Memory B cell (primary cell): Measurements from ENCODE around the gene PLPPR3.

Experiments
- ATAC-seq: fragments of 150-1000 bp; cut with Tn5 transposase; 2 replicates; pipeline ENCODE4 v1.10.0; 2021; ENCODE audit warnings: low read depth, mild to moderate bottlenecking, moderate library complexity
- DNase-seq, 2 donors: peaks; one replicate each; pipeline ENCODE4 v3.0.0; 2022; ENCODE audit warnings: low spot score in 2 of 2
- H3K27ac Mint-ChIP-seq: one replicate; pipeline ENCODE4 v1.8.0; 2022; ENCODE audit warnings: mild to moderate bottlenecking, moderate library complexity, mixed read lengths
- H3K27me3 Mint-ChIP-seq: one replicate; pipeline ENCODE4 v1.8.0; 2022; ENCODE audit warnings: mixed read lengths
- H3K36me3 Mint-ChIP-seq: one replicate; pipeline ENCODE4 v1.8.0; 2022; ENCODE audit warnings: mild to moderate bottlenecking, mixed read lengths
- H3K4me1 Mint-ChIP-seq: one replicate; pipeline ENCODE4 v1.8.0; 2022; ENCODE audit warnings: mixed read lengths
- H3K4me3 Mint-ChIP-seq: one replicate; pipeline ENCODE4 v1.8.0; 2022; ENCODE audit warnings: mild to moderate bottlenecking, moderate library complexity, mixed read lengths
- H3K9me3 Mint-ChIP-seq: one replicate; pipeline ENCODE4 v1.8.0; 2022; ENCODE audit warnings: mixed read lengths

The PLPPR3 gene

DNA sequence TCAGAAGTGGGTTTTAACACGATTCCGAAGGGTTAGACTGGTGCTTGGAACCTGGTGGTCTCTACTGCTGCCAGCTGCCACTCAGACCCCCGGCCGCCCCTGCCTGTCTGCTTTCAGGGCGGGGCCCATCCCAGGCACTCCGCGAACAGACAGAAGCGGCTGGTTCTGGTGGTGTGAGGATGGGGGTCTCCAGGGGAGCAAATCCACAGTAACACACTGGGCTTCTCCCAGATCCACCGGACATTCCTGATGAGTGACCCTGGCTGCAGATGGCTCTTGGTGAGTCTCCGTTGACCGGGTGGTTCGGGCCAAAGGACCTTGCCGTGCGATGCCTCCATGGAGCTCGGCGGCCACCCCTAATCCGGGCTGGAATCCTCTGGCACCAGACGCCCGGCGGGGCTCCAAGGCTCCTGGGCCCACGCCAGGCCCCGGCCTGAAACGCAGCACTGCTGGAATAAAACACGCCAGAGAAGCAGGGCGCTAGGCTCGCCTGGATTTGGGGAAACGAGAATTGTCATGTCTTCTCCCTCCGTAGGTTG, 26.6 kb downstream of the PLPPR3 start:
- DNase-seq: no peak
- ATAC-seq: no peak
- H3K4me1 Mint-ChIP-seq: peaks cover 12% of the 10 kb centered on the region
- H3K27ac Mint-ChIP-seq: no peak overlapping the region
- peaks cover 6% of the 10 kb centered on the region for H3K36me3 Mint-ChIP-seq
- no peaks in the 10 kb centered on the region for H3K9me3 Mint-ChIP-seq
- H3K4me3 Mint-ChIP-seq: no peak overlapping the region
- no peaks in the 10 kb centered on the region for H3K27me3 Mint-ChIP-seq

DNA sequence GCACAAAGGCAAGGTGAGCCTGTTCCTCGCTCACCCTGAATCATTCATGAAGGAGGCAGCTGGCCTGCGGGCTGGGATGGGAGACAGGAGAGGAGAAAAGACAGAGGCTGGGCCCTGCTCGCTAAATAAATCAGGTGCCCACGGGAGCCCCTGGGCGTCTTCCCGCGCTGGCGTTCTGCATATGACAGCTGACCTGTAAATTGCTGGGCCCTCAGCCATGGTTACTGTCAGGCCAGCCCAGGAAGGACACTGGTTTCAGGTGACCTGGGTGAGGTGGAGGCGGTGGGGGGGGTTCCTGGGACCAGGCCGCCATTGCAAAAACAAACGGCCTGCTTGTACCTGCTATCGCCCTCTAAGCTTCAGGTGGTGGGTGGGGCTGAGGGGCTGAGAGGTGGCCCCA, 27.9 kb downstream of the PLPPR3 start:
- no peak for ATAC-seq
- Mint-ChIP-seq H3K27ac (no peak overlapping the region), H3K4me1 (peaks cover 2% of the 10 kb centered on the region), H3K9me3 (no peaks in the 10 kb centered on the region), H3K4me3 (no peak overlapping the region), H3K27me3 (peaks cover 3% of the 10 kb centered on the region), H3K36me3 (peaks cover 2% of the 10 kb centered on the region)
- no peak for DNase-seq

DNA sequence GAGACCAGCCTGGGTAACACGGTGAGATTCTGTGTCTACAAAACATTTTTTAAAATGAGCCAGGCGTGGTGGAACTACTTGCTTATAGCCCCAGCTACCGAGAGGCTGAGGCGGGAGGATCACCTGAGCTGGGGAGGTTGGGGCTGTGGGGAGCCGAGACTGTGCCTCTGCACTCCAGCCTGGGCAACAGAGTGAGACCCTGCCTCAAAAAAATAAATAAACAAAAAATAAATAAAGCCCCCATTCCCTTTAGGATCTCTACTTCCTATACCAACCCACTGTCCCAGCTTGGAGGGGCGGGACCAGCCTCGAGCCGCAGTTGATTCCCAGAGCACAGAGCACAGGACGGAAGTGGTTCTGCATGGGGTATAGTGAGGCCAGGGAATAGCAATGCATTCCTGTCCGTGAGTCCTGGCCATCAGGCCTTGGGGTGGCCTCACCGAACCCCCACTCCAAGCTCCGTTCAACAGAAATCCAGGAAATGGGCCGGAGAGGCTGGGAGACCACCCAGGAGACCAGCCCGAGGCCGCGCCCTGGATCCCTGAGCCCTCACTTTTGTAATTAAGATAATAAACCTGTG, 29.4 kb downstream of the PLPPR3 start:
- Mint-ChIP-seq H3K27ac (no peak overlapping the region), H3K4me3 (no peak overlapping the region), H3K27me3 (peaks cover 3% of the 10 kb centered on the region), H3K36me3 (no peaks in the 10 kb centered on the region), H3K9me3 (no peaks in the 10 kb centered on the region), H3K4me1 (peaks cover 2% of the 10 kb centered on the region)
- ATAC-seq: no peak
- no peak for DNase-seq

DNA sequence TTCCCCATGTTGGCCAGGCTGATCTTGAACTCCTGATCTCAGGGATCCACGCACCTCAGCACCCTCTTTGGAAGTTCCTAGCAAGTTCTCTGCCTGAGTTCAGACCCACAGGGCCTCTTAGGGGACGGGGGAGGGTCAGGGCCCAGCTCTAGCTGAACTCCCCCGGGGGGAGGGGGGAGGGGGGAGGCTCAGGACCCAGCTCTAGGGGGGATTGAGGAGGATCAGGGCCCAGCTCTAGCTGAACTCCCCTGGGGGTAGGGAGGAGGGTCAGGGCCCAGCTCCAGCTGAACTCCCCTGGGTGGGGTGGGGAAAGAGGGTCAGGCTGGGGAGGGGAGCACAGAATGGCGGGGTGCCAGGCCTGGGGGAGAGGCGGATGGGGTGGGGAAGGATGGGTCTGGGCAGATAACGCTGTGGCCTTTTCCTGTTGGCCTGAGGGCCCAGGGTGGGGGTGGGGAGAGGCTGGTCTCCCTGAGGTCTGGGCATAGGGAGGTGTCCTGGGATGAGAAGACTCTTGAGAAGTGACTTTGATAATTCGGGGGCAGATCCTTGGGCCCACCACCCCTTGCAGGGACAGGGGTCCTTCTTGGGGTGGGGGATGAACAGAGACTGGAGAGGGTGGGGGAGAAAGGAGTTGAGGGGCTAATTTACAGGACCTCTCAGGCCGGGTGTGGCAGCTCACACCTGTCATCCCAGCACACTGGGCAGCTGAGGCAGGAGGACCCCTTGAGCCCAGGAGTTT, 30.0 kb downstream of the PLPPR3 start:
- H3K4me3 Mint-ChIP-seq: no peak overlapping the region
- H3K9me3 Mint-ChIP-seq: no peaks in the 10 kb centered on the region
- no peaks in the 10 kb centered on the region for H3K36me3 Mint-ChIP-seq
- H3K4me1 Mint-ChIP-seq: peaks cover 1% of the 10 kb centered on the region
- ATAC-seq (no peak), DNase-seq (no peak)
- peaks cover 3% of the 10 kb centered on the region for H3K27me3 Mint-ChIP-seq
- no peak overlapping the region for H3K27ac Mint-ChIP-seq

DNA sequence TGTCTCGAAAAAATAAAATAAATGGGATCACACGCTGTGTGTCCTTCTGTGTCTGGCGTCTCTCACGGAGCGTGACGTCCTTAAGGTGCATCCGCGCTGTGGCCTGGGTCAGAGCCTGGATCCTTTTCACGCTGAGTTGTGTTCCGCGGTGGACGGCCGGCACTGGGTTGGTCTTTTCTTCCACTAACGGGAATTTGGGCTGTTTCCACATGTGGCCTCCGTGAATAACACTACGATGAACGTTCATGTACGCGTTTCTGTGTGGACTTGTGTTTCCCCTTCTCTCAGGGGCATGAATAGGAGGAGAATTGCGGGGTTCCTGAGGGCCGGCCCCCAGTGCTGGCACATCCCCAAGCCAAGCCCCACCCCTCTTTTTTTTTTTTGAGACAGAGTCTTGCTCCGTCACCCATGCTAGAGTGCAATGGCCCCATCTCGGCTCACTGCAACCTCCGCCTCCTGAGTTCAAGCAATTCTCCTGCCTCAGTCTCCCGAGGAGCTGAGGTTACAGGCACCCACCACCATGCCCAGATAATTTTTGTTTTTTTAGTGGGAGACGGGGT, 30.7 kb downstream of the PLPPR3 start:
- no peak for ATAC-seq

DNA sequence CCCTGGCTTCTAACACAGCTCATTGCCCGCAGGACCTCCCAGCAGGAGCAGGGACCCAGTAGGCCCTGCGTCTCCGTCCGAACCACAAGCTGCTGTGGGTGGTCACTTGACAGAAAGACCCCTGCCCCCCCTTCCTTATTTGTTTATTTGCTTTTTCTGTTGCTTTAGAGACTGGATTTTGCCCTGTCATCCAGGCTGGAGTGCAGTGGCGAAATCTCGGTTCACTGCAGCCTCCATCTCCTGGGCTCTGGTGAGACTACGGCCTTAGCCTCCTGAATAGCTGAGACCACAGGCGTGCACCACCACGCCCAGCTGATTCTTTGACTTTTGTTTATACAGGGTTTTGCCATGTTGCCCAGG, 32.1 kb downstream of the PLPPR3 start:
- no peaks in the 10 kb centered on the region for H3K4me1 Mint-ChIP-seq
- no peak overlapping the region for H3K27ac Mint-ChIP-seq
- H3K9me3 Mint-ChIP-seq: no peaks in the 10 kb centered on the region
- ATAC-seq (no peak), DNase-seq (no peak)
- H3K4me3 Mint-ChIP-seq: no peak overlapping the region
- peaks cover 3% of the 10 kb centered on the region for H3K27me3 Mint-ChIP-seq
- H3K36me3 Mint-ChIP-seq: no peaks in the 10 kb centered on the region

More for the DNA sequence above, 30.7 kb downstream of the PLPPR3 start:
- no peaks in the 10 kb centered on the region for H3K9me3 Mint-ChIP-seq
- H3K36me3 Mint-ChIP-seq: no peaks in the 10 kb centered on the region
- H3K27me3 Mint-ChIP-seq: peaks cover 3% of the 10 kb centered on the region
- no peak overlapping the region for H3K4me3 Mint-ChIP-seq
- H3K27ac Mint-ChIP-seq: no peak overlapping the region
- no peaks in the 10 kb centered on the region for H3K4me1 Mint-ChIP-seq
- DNase-seq: no peak

DNA sequence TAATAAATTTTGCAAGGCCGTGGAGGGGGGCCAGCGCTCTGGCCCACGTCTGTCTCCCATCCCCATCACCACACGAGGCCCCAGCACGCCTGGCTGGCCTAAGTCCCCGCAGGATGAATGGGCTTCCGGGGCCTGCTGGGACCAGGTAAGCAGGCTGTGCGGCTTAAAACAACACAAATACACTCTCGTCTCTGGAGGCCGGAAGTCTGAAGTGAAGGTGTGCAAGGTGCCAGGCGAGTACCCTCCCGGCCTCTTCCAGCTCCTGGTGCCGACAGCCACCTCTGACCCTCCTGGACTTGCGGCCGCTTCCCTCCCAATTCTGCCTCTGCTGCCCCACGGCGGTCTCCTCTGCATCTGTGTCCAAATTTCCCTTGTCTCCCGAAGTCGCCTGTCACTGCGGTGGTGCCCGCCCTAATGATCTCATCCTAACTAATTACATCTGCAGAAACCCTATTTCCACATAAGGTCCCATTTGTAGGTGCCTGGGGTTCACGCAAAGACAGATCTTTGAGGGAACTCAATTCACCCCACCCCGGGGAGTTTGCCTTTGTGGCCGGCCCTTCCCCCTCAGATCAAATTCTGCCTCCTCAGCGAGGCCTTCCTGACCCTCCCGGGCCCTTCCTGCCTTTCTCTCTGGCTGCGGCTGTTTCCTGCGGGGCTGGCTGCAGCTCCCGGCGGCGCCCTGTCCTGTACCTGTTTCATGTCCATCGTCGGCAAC, 32.6 kb downstream of the PLPPR3 start:
- ATAC-seq (no peak), DNase-seq (no peak)
- Mint-ChIP-seq H3K9me3 (no peaks in the 10 kb centered on the region), H3K4me3 (no peak overlapping the region), H3K36me3 (no peaks in the 10 kb centered on the region), H3K27ac (no peak overlapping the region), H3K27me3 (peaks cover 3% of the 10 kb centered on the region), H3K4me1 (no peaks in the 10 kb centered on the region)

DNA sequence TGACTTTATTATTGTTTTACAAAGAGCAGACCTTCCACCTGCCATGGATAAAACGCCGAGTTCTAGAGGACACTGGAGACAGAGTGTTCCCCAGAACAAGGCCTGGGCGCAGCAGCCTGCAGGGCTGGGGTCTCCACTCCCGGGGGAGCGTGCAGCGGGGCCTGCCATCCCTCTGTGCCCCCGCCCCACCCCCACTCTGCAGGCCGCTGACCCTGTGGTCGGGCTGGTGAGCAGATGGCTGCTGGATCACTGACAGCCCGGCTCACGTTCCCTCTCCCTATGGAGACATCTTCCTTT, 33.1 kb downstream of the PLPPR3 start:
- DNase-seq (no peak), ATAC-seq (no peak)
- no peaks in the 10 kb centered on the region for H3K4me1 Mint-ChIP-seq
- no peak overlapping the region for H3K4me3 Mint-ChIP-seq
- H3K9me3 Mint-ChIP-seq: no peaks in the 10 kb centered on the region
- H3K27ac Mint-ChIP-seq: no peak overlapping the region
- peaks cover 3% of the 10 kb centered on the region for H3K27me3 Mint-ChIP-seq
- no peaks in the 10 kb centered on the region for H3K36me3 Mint-ChIP-seq

DNA sequence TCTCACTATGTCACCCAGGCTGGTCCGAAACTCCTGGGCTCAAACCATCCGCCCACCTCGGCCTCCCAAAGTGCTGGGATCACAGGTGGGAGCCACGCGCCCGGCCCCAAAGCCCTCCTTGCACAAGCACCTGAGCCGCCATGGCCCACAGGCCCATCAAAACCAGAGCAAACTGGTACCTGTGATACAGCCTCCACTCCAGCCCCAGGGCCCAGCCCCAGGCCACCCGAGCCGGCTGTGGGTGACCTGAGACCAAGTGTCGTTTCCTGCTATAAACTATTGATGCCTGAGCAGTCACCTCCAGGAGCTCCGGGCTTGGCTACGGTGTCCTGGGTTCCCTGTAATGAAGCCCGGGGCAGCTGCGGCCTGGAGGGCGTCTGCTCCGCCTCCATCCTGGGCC, 34.2 kb downstream of the PLPPR3 start:
- ATAC-seq (no peak), DNase-seq (no peak)
- Mint-ChIP-seq H3K27me3 (peaks cover 3% of the 10 kb centered on the region), H3K9me3 (no peaks in the 10 kb centered on the region), H3K4me1 (no peaks in the 10 kb centered on the region), H3K27ac (no peak overlapping the region), H3K36me3 (no peaks in the 10 kb centered on the region), H3K4me3 (no peak overlapping the region)

DNA sequence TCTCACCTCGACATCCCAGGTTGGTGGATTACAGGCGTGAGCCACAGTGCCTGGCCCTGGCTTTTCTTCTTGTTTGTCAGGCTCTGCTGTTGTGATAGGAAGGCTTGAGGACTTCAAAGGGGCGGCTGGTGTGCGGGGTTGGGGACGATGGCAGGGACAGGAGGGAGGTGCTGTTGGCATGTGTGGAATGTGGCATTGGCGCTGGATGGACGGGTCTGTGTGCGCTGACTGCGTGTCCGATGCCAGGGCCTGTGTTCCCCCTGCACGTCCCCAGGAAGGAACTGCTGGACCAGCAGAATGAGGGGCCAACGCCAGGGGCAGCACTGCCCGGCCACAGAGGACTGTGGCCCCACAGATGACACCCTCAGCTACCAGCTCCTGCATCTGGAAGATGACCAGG, 37.2 kb downstream of the PLPPR3 start:
- Mint-ChIP-seq H3K4me3 (no peak overlapping the region), H3K27me3 (no peaks in the 10 kb centered on the region), H3K27ac (no peak overlapping the region), H3K36me3 (no peaks in the 10 kb centered on the region), H3K4me1 (no peaks in the 10 kb centered on the region), H3K9me3 (no peaks in the 10 kb centered on the region)
- no peak for DNase-seq
- ATAC-seq: no peak

DNA sequence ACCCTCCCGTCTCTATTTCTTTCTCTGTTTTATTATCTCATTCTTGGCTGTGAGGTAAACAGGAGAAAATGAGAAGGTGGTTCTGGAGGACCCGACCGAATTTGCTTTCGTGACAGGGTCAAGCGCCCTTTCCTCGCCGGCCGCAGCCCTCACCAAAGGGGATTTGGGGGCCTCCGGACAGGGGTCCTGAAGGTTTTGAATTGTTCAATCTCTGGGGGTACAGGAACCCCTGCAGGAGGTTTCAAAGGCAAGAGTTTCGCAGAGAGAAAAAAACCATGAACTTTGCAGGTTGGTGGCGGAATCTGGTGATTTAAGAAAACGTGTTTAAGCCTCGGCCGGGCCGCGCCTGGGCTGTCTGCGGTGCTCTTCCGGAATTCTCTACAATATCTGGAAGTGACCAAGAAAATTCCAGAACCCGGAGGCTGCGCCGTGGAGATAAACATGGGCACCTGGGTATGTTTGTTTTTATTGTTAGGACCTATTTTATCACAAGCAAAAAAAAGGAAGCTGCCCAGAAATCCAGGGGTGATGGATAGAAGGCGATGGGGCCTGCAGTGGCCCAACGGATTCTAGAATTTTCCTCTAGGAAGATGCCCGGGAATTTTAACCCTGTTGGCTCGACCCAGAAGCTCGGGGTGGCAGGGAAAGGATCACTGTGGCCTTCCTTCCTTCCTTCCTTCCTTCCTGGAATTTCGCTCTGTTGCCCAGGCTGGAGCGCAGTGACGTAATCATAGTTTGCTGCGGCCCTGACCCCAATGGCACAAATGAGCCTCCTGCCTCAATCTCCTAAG, 38.7 kb downstream of the PLPPR3 start:
- no peaks in the 10 kb centered on the region for H3K36me3 Mint-ChIP-seq
- H3K27me3 Mint-ChIP-seq: no peaks in the 10 kb centered on the region
- ATAC-seq: no peak

DNA sequence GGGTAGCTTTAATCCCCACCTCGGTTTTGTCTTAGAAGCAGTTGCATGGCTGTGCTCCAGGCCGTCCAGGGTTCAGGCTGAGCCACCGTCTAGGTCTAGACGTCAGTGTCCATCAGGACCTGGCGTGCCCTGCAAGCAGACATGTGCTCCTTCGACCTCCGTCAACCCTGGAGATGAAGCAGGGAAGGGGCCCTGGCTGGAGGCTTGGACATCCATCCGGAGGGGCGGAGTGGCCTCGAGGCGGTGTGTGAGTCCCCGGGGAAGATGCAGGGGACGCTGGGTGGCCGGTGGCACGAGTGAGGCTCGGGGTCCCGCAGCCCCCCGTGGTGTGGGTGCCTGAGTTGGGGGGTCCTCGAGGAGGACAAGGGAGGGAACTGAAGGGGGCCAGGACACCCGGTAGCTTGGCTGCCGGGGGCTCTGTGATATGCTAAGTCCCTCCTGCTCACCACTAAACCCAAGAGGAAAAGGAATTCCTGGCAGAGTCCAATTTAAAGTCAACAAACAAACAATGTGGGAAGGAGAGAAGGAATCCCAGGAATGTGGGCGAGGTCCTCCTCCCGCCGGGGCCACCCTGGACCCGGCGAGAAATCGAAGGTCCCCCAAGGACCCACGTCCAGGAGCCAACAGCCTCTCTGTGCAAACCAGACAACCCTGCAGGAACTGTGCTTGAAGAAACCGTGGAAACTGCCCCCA, 39.4 kb downstream of the PLPPR3 start:
- Mint-ChIP-seq H3K27me3 (no peaks in the 10 kb centered on the region), H3K4me1 (no peaks in the 10 kb centered on the region), H3K36me3 (no peaks in the 10 kb centered on the region), H3K27ac (no peak overlapping the region), H3K4me3 (no peak overlapping the region), H3K9me3 (no peaks in the 10 kb centered on the region)
- no peak for DNase-seq
- no peak for ATAC-seq

More for the DNA sequence above, 38.7 kb downstream of the PLPPR3 start:
- Mint-ChIP-seq H3K4me3 (no peak overlapping the region), H3K4me1 (no peaks in the 10 kb centered on the region), H3K27ac (no peak overlapping the region), H3K9me3 (no peaks in the 10 kb centered on the region)
- no peak for DNase-seq

DNA sequence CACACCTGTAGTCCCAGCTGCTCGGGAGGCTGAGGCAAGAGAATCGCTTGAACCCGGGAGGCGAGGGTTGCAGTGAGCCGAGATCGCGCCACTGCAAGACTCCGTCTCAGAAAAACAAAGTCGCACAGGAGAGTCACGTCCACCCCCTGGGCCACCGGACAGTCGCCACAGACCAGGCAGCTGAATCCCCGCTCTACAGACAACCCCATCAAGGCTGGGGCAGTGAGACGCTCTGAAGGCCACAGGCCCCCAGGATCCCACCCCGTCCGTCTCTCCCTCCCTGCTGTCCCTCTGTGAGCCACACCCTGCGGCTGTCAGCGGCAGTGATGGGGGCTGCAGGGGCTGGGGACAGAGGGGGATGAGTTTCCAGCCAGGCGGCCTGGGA, 40.0 kb downstream of the PLPPR3 start:
- no peaks in the 10 kb centered on the region for H3K9me3 Mint-ChIP-seq

More for the DNA sequence above, 40.0 kb downstream of the PLPPR3 start:
- H3K36me3 Mint-ChIP-seq: no peaks in the 10 kb centered on the region
- H3K27me3 Mint-ChIP-seq: no peaks in the 10 kb centered on the region
- H3K27ac Mint-ChIP-seq: no peak overlapping the region
- H3K4me1 Mint-ChIP-seq: no peaks in the 10 kb centered on the region
- no peak overlapping the region for H3K4me3 Mint-ChIP-seq
- DNase-seq: no peak
- ATAC-seq: no peak
